HG03439 (cell line): ENCODE results near the gene MAP4K5.
"Not testable (repeated sequence)": the region's sequence is repeated elsewhere in the genome, so short reads cannot be mapped to it uniquely, and the experiment has no call there.

Source experiments
- ATAC-seq: cut with Tn5 transposase; IDR thresholded peaks from one replicate; pipeline ENCODE4 v1.9.1; 2021; ENCODE audit warnings: mild to moderate bottlenecking, moderate library complexity; ENCODE audit not compliant: unreplicated experiment

The MAP4K5 gene

GRCh38 chr14:50533241-50533705 lies 904 bp upstream of the MAP4K5 start:
- ATAC-seq: peak; percentile 17

- peak; percentile 33 for ATAC-seq
Measured at GRCh38 chr14:50531595-50532501, 521 bp downstream of the MAP4K5 start.

GRCh38 chr14:50530794-50531365 lies 1.5 kb downstream of the MAP4K5 start:
- ATAC-seq: no peak

- ATAC-seq: no peak
Measured at GRCh38 chr14:50530358-50530757, 2.0 kb downstream of the MAP4K5 start.

- no peak for ATAC-seq
Measured at GRCh38 chr14:50529288-50530179, 2.8 kb downstream of the MAP4K5 start.

- no peak for ATAC-seq
Measured at GRCh38 chr14:50528000-50528399, 4.4 kb downstream of the MAP4K5 start.

- no peak for ATAC-seq
Measured at GRCh38 chr14:50524731-50525515, 7.4 kb downstream of the MAP4K5 start.

- no peak for ATAC-seq
Measured at GRCh38 chr14:50524060-50524459, 8.3 kb downstream of the MAP4K5 start.

- no peak for ATAC-seq
Measured at GRCh38 chr14:50523271-50524041, 8.9 kb downstream of the MAP4K5 start.

GRCh38 chr14:50521912-50522341 lies 10.4 kb downstream of the MAP4K5 start:
- peak; percentile 60 for ATAC-seq

GRCh38 chr14:50520947-50521815 lies 11.2 kb downstream of the MAP4K5 start:
- ATAC-seq: peak; percentile 75

GRCh38 chr14:50516091-50516490 lies 16.3 kb downstream of the MAP4K5 start:
- ATAC-seq: no peak

GRCh38 chr14:50512463-50512862 lies 19.9 kb downstream of the MAP4K5 start:
- no peak for ATAC-seq

GRCh38 chr14:50510157-50510556 lies 22.2 kb downstream of the MAP4K5 start:
- ATAC-seq: no peak

- not testable (repeated sequence) for ATAC-seq
Measured at GRCh38 chr14:50507078-50507477, 25.3 kb downstream of the MAP4K5 start.

GRCh38 chr14:50501642-50502041 lies 30.7 kb downstream of the MAP4K5 start:
- no peak for ATAC-seq

- ATAC-seq: no peak
Measured at GRCh38 chr14:50497351-50497750, 35.0 kb downstream of the MAP4K5 start.

GRCh38 chr14:50489851-50490250 lies 42.5 kb downstream of the MAP4K5 start:
- ATAC-seq: no peak

- ATAC-seq: no peak
Measured at GRCh38 chr14:50488521-50488920, 43.8 kb downstream of the MAP4K5 start.
